DMS53 (cell line): ENCODE measurements around the gene PSMB3.
"Not testable (repeated sequence)": the region's sequence is repeated elsewhere in the genome, so short reads cannot be mapped to it uniquely, and the experiment has no call there.

Experiments used
- DNase-seq: peaks from one replicate; lab custom pipeline; 2025; lab: John Stamatoyannopoulos, UW

The PSMB3 gene

DNA sequence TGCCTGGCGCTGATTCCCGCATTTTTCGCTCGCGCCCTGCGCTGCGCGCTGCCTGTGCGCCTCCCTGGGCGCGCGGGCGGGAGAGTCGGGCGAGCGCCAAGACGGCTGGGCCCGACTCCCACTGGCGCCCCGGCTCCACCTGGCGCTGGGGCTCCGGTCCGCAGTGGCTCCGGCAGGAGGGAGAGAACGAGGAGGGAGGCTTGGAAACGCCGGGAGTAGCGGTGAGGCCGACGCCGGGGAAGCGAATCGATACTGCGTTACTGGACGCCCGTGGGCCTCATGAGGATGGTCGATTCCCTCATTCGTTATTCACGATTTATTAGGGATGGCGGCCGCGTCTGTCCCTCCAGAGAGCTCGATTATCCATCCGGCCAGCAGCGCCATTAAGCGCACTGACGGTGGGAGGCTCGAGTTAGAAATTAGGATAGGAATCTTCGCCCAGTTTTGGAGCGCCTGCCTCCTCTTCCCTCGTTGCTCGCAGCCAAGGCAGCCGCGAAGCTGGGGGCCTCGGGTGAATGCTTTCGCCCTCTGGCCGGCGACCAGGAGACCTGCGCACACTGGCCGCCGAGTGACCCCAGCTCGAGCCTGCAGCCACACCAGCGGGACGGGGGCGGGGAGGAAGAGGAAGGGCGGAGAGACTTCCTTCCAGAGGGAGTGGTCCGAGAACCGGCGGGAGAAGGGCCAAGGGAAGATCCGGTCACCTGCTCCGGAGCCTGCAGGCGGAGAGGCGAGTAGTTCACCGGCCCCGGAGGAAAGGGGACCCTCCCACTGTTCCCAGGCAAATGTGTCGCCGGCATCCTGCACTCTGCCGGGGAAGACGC lies 3.1 kb upstream of the PSMB3 start:
- peak; percentile 84 for DNase-seq

DNA sequence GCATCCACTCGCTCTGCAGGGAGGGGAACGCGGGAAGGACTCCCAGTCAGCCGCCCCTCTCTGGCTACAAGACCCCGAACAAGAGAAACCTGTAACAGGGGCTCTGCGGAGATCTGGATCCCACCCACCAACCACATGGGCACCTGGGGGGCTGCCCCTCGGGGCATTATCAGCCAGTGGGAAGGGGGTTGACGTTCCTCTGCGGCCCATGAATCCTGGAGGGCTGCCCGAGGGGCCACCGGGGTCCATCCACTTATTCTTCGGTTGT lies 2.6 kb upstream of the PSMB3 start:
- DNase-seq, result no peak

DNA sequence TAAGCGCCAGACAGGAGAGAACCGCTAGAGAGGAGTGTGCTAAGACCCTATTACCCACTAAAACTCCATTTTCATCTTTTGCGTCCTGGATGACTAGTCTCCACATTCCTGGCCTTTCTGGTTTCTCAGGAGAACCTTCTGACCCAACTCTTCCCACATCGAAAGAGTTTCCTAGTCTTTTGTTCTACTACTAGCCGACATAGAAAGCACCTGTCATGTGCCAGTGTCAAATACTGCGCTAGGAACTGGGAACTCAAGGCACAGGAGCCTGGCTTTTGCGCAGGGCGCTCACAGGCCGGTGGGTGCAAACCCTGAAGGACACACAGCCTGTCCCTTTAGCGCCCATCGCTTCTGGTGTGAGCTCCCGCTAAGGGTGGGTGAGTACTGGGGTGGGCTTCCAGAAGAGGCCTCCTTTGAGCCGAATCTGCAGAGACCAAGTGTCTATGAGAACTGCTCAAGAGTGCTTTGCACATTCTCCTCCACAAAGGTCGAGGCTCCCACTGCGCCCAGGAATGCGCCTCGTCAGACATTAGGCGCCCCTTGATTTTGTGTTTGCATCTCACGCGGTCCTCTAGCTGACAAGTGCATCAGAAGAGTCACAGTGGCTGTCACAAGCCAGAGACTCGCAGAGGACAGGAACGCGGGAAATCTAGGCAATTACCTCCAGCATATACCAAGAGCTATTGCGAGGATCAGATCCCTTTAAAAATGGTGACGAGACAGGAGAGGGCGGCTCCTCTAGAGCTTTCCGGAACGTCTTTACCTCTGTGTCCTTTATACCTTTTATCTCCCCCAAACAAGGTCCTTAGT lies 2.0 kb upstream of the PSMB3 start:
- peak; percentile 76 for DNase-seq

DNA sequence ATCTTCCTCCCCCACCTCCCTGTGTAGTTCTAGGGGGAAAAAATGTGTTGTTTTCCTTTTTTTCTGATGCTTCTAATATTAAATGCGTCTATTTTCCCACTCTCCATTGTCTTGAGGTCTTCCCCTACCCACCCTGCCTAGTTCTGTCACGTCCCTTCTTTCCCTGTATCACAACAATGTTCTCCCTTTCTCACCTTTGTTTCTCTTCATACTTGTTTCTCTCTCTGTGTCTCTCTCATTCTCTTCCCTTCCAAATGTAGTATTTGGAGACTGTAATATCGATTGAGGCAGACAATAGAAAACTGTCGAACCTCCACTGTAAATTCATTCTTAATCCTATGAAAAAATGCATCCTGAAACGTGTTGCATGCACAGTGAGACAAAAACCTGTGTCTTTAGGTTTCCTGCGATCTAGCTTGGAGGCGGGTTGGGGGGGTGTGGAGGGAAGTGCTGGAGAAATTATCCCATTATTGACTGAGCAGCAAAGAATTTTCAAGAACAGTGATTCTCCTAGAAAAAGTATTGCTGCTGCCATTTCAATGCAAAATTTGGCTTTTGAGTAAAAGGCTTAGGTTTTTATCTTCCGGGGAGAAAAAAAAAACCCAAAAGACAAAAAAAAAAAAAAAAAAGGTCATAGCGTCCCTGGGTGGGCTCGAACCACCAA lies 1.3 kb upstream of the PSMB3 start:
- peak; percentile 71 for DNase-seq

DNA sequence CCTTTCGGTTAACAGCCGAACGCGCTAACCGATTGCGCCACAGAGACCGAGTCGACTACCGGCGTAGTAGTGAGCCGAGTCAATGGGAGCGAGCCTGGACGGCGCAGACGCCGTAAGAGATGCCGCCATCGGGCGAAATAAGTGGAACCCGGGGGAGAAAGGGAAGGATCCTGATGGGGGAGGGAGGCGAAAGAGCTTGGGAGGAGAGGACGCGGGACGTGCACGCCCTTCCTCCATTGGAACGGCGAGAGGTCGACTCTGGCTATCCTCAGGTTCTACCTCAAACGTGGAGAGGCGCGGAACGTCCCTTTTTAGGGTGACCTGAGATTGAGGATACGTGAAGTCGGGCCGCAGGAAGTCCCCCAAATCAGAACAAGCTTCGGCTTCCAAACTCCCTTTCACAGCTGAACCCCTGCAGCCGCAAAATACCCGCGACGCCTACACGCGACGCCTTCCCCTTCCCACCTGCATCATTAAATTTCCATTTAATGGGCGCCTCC lies 683 bp upstream of the PSMB3 start:
- DNase-seq, result peak; percentile 91

DNA sequence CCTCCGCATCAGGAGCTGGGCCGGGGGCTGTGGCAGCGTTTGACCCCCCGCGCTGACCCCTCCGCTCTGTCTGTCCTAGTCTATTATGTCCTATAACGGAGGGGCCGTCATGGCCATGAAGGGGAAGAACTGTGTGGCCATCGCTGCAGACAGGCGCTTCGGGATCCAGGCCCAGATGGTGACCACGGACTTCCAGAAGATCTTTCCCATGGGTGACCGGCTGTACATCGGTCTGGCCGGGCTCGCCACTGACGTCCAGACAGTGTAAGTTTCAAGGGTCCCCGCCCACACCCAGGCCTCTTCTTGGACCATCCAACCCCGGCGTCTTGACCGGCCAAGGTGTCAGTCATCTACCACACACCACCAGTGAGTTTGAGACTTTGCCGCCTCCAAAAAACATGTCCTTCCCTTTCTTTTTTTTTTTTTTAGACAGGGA lies 548 bp downstream of the PSMB3 start:
- DNase-seq, result no peak

DNA sequence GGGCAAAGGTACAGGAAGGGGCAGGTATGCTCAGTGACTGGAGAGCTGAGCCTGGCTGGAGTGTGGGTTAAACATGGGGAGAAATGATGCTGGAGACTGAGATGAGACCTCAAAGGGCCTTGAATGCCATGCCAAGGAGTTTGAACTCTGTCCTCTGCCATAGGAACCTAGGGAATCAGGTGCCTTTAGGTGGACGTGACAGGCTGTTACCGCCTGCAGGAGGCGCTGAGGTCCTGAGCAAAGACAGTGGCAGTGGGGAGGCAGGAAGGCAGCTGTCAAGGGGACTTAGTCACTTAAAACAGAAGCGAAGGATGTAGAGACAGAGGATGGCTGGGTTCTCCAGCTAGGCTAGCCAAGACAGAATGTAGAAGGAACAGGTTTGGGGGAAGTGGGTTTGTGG lies 9.1 kb downstream of the PSMB3 start:
- DNase-seq, result peak; percentile 62

DNA sequence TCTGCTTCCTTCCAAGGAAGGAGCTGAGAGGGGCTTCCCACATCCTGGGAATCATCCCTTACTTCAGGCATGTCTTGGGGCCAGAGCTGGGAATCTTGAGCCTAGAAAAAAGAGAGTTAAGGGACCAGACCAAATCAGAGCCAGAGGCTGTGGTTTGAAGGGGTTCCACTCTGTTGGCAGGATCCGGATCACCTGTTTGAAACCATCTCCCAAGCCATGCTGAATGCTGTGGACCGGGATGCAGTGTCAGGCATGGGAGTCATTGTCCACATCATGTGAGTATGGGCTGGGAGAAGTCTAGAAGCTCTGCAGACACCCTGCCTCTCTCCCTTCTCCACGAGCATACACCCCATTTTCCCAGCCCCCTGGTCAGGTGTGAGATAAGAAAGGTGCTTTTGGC lies 9.7 kb downstream of the PSMB3 start:
- no peak for DNase-seq

DNA sequence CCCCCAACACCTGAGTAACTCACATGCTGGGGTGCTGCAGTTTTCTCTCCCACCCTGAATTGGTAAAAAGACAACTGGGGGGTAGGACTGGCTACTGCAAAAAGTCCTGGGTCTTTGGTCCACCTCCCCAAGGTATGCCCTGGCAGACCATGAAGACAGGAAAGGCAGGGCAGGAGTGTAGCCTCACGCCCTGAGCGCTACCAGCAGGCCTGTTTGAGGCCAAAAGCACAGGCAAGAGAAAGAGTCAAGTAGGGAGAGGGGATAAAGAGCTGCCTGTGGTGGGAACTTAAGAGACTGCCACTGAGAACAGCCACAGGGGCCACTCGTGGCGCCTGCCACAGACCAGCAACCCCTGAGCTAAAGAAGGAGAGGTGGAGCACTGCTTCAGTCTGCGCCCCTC lies 13.8 kb downstream of the PSMB3 start:
- DNase-seq, result no peak

DNA sequence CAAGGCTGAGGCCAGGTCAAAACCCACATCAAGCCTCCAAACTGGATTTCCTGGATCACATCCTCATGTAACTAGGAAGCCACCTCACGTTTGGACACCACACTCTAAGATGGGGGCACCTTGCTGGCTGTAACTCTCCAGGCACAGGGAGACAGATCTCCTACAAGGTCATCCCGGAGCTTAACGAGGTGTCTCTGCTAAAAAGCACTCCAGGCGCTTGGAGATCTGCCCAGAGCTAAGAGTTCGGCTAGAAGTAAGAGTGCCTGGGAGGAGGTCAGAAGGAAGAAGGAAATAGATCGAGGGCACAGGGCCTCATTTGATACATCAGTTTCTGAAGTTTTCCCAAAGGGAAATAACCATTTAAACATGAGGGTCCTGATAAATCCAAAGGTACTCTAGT lies 15.9 kb downstream of the PSMB3 start:
- DNase-seq, result no peak

DNA sequence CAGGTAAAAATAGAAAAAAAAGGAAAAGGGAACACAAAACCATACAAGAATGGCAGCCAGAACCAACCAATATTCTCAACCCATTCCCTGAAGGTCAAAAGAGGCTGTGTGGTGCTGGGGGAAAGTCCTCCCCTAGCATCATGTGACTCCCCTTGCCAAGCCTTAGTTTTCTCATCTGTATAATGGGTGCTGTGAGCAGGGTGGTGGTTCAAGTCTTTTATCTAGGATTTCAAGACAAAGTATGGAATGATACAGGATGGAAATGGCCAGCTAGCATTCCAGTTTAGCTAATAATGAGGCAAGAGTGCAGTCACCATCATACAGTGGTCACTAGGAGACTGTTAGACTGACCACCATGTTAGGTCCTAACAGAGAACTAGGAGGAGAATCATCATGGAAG lies 20.7 kb downstream of the PSMB3 start:
- DNase-seq, result no peak

DNA sequence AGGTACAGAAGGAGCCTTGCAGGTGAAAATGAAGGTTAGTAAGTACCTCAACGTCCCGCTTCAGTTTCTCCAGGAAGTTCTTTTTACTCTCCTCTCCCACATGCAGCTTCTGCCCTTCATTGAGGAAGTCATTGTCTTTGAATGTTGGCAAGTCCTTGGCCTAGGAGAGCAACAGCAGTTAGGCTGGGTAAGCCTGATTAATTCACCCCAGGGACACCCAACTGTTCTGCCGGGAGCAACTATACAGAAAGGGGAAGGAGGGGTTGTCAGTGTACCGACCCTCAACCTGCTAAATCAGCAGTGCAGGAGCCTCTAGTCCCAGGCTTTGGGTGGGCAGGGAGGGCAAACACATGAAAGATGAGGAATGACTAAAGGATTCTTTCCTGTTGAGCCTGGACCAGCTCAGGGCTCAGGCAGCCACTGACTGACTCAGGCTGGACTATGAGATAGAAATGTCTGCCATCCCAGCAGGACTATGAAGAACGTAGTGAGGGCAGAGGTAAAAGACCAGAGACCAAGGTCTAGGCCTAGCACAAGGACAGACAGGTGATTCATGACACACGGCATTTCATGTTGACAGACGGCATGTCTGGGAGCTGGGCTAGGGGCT lies 25.2 kb downstream of the PSMB3 start:
- no peak for DNase-seq

DNA sequence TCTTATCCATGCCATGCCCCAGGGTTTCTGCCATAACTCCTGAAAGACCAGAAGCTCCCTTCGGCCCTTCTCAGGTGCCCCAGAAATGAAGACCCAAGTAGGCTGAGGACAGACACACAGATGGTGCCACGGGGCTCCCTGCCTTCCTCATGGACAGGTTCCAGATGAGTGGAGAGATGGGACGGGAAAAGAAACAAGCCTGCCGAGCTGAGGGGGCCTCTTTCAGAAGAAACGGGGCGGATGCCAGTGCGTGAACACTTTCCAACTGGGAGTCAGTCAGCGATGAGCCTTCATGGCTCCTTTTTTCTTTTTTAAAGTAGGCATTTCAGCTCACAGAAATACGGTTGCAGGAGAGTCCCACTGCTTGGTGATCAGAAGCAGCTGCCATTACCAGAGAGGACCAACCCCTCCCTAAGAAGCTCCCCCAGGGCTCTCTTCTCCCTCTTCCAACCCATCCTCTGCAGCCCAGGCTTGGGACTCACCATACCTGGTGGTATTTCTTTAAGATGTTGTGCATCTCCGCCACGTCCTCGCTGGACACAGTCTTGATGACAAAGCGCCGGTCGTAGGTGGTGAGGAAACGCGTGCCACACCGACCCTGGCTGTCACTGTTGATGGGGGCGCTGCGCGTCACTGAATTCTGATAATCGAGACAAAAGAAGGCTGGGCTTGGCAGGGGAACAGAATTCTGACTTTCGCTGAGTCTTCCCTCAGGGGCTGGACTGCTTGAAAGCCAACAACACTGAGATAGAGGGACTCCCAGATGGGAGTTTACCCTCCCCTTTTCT lies 27.6 kb downstream of the PSMB3 start:
- DNase-seq, result no peak

DNA sequence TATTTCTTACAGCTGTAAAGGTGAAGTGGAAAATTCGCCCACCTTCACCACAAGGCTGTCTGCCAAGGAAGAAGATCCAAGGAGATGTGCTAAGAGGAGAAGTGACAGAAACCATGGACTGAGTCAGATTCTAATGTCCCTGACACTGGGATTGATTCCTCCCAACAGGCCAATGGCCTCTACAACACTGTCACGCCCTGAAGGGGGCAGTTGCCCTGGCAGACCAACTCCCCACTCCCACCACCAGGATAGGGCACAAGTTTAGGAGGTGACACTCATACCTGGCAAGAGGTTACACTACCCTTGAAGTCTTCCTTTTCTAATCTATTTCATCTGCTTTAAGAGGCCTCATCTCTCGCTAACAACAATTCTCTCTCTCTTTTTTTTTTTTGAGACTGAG lies 30.7 kb downstream of the PSMB3 start:
- DNase-seq, result no peak

DNA sequence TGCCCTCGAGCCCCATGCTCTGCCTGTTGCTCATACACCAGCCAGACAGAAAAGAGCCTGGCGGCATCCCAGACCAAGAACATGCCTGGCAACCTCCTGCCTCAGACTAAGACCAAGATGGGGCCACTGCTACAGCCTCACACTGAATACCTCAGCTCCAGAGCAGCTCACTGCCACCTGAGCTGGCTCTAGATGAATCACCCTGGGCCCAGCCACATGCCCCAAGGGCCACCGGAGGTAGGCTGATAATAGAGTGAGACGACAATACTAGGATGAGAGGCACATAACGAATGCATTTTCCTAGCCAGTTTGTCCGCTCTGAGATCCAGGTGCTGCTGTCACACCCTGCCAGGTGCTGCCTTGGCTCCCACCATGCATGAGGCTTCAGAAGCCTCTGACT lies 33.8 kb downstream of the PSMB3 start:
- DNase-seq, result no peak

DNA sequence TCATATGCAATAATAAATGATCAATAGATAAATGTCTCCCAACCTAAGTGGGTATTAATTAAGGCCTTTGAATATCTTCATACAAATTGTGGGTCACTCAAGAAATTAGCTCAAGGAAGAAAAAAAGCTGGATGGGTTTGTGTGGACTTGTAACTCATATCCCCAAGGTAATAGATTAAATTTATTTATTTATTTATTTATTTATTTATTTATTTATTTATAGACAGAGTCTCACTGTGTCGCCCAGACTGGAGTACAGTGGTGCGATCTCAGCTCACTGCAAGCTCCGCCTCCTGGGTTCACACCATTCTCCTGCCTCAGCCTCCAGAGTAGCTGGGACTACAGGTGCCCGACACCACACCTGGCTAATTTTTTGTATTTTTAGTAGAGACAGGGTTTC lies 35.5 kb downstream of the PSMB3 start:
- DNase-seq, result not testable (repeated sequence)

DNA sequence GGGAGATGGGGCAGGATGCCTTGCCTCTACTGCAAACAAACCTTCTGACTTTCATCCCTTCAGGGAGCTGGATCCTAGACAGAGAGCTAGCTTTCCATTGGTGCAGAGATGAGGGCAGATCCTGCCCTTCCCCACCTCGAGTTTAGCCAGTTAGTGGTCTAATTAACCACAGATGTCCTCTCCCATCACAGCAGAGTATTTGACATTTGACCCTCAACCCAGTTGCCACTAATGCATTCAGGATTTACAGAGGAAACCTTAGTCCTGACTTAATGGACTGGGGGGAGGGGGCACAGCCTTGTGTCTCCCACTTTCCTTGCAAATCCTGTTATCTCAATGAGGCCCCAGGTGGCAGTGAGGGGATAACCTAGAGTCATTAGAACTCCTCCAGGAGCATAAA lies 36.6 kb downstream of the PSMB3 start:
- DNase-seq, result no peak

DNA sequence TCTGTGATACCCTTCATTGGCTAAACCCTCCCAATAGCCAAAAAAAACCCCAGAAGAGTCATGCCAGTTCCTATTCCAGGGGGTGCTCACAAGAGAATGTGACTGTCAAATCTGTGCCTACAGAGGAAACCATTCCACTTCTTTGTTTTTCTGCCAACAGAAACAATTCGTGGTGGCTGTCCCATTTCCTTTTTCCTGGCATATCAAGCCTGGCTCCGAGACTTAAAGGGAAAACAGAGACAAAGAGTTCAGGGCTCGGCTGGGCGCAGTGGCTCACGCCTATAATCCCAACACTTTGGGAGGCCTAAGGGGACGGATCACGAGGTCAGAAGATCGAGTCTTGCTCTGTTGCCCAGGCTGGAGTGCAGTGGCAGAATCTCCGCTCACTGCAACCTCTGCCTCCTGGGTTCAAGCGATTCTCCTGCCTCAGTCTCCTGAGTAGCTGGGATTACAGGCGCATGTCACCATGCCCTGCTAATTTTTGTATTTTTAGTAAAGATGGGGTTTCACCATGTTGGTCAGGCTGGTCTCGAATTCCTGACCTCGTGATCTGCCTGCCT lies 37.7 kb downstream of the PSMB3 start:
- not testable (repeated sequence) for DNase-seq

DNA sequence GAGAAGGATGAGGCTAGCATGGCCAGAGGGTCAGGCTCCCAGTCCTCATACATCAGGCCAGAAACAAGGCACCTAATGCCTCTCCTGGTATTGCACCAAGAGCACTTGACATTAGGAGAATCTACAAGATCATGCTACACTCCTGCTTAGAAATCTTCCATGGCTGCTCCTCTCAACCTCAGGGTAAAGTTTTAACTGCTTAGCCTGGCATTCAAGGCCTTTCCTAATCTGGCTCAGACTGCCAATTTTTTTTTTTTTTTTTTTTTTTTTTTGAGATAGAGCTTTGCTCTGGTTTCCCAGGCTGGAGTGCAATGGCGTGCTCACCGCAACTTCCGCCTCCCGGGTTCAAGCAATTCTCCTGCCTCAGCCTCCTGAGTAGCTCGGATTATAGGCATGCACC lies 38.6 kb downstream of the PSMB3 start:
- no peak for DNase-seq

DNA sequence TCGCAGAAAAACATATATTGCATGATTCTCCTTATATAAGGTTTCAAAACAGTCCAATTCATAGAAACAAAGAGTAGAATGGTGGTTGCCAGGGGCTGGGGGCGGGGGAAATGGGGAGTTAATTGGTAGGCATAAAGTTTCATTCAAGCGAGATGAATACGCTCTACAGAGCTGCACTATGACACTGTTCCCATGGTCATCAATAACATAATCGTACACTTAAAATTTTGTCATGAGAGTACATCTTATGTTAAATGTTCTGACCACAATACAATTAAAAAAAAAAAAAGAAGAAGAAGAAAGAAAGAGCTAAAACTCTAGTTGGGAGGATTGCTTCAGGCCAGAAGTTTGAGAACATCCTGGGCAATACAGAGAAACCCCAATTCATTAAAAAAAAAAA lies 41.7 kb downstream of the PSMB3 start:
- DNase-seq, result no peak

DNA sequence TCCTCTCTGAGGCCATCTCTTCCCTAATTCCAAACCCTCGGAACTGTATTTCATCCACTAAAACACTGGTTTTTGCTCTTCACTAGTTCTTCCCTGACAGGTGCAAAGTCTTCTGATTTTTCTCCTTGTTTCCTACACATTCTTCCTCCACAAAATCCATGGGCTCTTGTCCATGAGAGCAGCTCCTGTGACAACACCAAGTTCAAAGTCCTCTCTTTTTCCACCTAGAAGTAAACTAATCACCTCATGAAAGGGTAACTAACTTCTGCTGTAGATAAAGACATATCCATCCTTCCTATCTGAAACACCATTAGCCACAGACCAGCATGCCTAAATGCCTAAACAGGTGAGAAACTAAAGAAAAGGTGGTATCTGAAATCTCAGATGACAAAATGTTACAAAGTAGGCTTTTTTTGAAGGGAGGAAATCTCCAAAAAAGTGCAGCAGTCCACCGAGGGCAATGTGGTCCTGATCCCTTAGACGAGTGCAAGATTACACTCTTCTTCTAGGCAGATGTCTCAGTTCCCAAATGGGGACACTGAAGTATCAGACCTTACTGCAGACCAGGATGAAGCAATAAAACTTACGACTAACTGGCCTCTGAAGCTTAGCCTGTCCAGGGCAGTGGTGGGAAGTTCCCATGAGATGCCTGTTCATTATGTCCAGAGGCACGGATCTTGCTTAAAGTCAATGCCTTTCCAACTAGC lies 44.1 kb downstream of the PSMB3 start:
- no peak for DNase-seq
